Fibroblast of mammary gland (primary cell): Measurements from ENCODE around the gene C17orf113.
A peak's percentile ranks its signal among the peaks of the same experiment; 100 is the strongest.

ENCODE experiments used
- DNase-seq: peaks from one replicate; pipeline ENCODE4 v3.0.0-alpha.2; 2010; ENCODE audit warnings: low read depth
- H3K4me3 ChIP-seq: 2 replicates; pipeline ENCODE4 v1.5.1; 2011; ENCODE audit warnings: low read depth, mild to moderate bottlenecking, low read length, moderate library complexity; ENCODE audit not compliant: control insufficient read depth
- CTCF ChIP-seq: conservative IDR thresholded peaks from 2 replicates; pipeline ENCODE4 v1.5.1; 2011; ENCODE audit warnings: low read depth, low read length, inconsistent platforms; ENCODE audit not compliant: control insufficient read depth, insufficient read depth

C17orf113 gene

GRCh38 chr17:42071810-42072209, 21.4 kb upstream of the C17orf113 start:
- no peak overlapping the region for H3K4me3 ChIP-seq
- DNase-seq: no peak
- no peak for TF ChIP-seq CTCF

- DNase-seq: no peak
- H3K4me3 ChIP-seq: no peak overlapping the region
- no peak for TF ChIP-seq CTCF
These were observed 18.6 kb upstream of the C17orf113 start for GRCh38 chr17:42068979-42069378.

- DNase-seq: peak; percentile 40
- H3K4me3 ChIP-seq: no peak overlapping the region
- peak; percentile 93 for TF ChIP-seq CTCF
These were observed 17.1 kb upstream of the C17orf113 start for GRCh38 chr17:42067371-42068091.

- DNase-seq: no peak
- H3K4me3 ChIP-seq: no peak overlapping the region
- TF ChIP-seq CTCF: no peak
These were observed 14.8 kb upstream of the C17orf113 start for GRCh38 chr17:42065201-42065600.

- no peak for TF ChIP-seq CTCF
- no peak overlapping the region for H3K4me3 ChIP-seq
- no peak for DNase-seq
These were observed 12.3 kb upstream of the C17orf113 start for GRCh38 chr17:42062681-42063080.

- no peak for TF ChIP-seq CTCF
- no peak for DNase-seq
These were observed 11.5 kb upstream of the C17orf113 start for GRCh38 chr17:42061646-42062487.

More at GRCh38 chr17:42061646-42062487, 11.5 kb upstream of the C17orf113 start:
- H3K4me3 ChIP-seq: no peak overlapping the region
